NCI-H460 (cell line): Measurements from ENCODE around the gene DPYSL4. TPM values are rescaled to one million over a fixed set of nuclear protein-coding genes. Genes with fewer than 3 reads are reported as not detected.
"Not testable (repeated sequence)": the region's sequence is repeated elsewhere in the genome, so short reads cannot be mapped to it uniquely, and the experiment has no call there.

Experiments used
- DNase-seq: peaks from one replicate; pipeline ENCODE4 v3.0.0-alpha.2; 2016; ENCODE audit warnings: low read depth; ENCODE audit errors: extremely low read depth
- total RNA-seq: library from RNA; depleted of rRNA; stranded (reverse); fragments of >200 nt; shearing (Covaris generic); gene quantifications from 2 replicates; pipeline ENCODE4 v1.2.3, GENCODE V29; 2014

DPYSL4 gene
- total RNA-seq, 1 experiment from 2014 or later: 2.1 TPM

DNA sequence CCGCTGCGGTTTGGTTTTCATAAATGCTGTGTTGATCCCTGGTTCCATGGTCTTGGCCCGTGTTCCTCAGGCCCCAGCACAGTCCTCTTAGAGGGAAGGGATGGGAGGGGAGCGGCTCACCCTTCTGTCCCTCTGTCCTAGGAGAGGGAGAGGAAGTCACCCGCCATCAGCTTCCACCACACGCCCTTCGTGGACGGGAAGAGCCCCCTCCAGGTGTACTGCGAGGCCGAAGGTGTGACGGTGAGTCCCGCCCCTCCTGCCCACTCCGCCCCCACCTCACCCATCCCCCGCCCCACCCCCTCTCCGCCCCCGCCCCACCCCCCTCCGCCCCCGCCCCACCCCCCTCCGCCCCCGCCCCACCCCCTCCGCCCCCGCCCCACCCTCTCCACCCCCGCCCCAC, 37.5 kb upstream of the DPYSL4 start:
- DNase-seq: no peak

DNA sequence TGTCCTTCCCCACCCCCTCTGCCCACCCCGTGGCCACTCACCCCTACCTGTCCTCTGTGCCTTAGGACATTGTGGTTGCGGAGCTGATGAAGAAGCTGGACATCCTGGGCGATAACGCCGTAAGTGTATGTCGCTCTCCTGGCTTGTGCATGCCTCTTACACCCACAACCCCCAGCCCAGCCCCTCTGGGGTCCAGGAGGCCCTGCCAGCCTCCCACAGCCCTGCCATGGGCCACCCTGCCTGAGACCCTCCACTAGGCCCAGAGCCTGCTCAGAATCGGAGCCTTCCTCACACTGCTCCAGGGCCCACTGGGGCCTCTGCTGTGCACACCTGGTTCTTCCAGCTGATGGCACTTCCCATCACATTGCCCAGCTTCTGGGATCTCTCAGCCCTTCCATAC, 36.8 kb upstream of the DPYSL4 start:
- no peak for DNase-seq

DNA sequence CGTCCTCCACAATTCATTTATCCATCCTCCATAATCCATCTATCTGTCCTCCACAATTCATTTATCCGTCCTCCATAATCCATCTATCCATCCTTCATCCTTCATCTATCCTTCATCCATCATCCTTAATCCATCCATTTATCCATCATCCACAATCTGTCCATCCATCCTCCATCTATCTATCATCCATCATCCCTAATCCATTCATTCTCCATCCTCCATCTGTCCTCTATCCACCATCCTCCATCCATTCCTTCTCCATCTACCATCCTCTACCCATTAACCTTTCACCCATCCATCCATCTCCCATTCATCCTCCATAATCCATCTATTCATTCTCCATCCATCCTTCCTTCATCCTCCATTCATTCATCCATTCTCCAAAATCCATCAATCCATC, 36.0 kb upstream of the DPYSL4 start:
- no peak for DNase-seq

DNA sequence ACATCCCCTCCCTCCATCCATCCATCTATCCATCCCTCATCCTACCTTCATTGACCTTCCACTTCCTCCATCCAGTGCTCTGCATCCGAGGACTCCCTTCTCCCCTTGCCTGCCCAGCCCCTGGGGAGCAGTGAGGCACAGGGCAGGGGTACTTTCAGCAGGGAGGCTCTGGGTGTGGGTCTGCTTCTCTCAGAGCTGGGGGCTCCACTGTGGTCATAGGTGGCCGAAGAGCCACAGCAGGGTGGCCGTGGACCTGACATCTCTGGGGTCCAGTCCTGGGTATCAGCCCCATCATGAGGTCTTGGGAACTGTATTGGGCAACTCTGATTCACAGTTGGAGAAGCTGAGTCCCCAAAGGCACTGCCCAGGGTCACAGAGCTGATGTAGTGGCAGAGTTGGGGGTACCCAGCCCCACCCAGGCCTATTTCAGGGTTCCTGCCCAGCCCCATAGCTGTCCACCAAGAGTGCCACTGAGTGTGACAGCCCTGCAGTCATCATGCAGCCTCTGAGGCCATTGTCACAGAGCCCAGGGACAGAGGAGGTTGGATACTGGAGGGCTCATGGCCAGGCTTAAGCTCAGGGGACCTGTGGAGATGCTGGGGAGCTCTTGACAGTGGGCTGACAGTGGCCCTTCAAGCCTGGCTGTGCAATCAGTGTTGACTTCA, 35.3 kb upstream of the DPYSL4 start:
- no peak for DNase-seq

DNA sequence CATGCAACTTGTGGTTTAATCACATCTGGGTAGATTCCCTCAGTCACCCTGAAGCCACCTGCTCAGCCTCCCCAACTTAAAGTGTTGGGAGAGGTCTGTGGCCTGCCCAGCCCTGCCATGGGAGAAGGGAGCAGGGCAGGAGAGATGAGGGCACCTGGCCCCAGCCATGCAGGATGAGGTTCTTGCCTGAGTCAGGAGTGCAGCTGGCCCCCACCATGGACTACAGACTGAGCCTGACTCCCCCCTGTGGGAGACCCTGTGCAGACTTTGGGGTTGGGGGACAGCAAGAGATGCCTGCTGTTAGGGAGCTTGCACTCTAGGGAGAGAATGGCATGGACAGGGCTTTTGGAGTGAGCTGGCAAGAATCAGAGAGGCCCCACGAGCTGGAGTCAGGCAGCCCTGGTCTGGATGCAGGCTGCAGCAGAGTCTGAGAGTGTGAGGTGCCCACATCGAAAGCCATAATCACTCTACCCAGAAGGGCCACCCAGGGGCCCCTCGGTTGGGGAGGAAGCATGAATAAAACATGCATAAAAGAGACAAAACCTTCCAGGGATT, 34.7 kb upstream of the DPYSL4 start:
- no peak for DNase-seq

DNA sequence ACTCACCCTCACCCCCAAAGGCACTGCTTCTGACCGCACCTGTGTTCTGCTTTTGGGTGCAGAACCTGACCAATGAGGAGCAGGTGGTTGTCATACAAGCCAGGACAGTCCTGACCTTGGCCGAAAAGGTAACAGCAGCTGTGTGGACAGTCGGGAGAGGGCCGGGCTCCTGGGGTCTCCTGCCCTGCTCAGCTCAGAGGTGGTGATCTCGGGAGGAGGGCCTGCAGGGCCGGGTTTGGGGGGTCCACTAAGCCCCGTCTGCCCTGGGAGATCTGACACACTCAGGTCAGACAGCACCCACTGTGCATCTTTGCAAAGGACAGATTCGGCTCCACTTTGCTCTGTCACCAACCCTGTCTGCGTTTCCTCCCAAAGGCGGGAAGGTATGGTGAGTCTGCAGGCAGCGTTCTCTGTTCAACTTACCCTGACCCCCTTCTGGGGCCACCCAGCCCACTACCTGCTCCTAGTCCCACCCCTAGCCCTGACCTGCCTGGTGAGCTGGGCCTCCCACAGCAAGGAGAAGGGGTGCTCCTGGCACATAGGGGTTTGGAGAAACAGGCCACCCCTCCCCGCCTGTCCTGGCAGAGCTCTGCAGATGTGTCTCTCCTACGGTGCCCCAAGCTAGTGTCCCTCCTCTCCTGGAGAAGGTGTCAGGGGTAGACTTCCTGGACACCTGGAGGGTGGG, 33.7 kb upstream of the DPYSL4 start:
- DNase-seq: no peak

DNA sequence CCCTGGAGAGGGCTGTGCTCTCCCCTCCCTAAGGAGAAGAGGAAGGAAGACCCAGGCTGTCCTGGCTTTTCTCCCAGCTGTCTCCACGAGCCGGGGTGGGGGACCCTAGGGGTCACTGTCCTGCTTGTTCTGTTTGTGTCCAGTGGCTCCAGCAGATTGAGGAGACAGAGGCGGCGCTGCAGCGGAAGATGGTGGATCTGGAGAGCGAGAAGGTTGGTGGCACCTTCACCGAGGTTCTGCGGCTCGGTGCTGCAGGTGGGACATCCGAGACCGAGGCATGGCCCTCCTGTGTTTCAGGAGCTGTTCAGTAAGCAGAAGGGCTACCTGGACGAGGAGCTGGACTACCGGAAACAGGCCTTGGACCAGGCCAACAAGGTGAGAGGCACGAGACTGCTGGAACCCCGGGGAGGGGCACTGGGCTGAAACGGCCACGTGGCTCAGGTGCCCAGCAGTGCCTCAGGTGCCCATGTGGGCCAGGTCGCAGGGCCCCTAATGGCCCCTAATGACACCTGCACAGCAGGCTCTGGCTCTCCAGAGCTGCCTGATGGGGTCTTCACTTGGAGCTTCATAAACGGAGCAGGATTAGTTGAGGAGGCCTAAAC, 33.0 kb upstream of the DPYSL4 start:
- DNase-seq: no peak

DNA sequence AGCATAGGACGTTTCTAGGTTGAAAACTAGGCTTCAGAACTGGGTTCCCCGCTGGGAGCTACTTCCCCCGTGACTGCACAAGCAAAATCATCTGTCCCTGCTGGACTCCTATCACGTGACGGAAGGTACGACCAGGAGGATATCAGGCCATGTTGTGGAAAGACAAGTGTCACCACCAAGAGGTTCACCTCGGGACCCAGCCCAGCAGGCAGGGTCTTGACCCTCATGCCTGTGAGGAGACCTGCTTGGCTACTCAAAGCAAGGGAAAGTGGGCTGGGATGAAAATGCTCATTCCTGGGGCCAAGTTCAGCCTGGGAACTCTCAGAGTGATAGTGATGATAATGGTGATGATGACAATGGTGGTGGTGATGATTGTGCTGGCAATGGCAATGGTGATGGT, 32.3 kb upstream of the DPYSL4 start:
- DNase-seq: no peak

DNA sequence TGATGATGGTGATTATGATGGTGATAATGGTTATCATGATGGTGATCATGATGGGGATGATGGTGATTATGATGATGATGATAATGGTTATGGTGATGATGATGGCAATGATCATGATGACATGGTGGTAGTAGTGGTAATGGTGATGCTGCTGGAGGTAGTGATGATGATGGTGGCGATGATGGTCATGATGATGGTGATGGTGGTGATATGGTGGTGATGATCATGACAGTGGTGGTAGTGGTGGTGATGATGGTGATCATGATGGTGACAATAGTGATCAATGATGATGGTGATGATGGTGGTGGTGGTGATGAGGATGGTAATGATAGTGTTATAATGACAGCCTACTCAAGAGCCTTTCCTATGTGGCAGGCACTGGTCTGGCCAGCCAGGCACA, 31.8 kb upstream of the DPYSL4 start:
- DNase-seq: no peak

DNA sequence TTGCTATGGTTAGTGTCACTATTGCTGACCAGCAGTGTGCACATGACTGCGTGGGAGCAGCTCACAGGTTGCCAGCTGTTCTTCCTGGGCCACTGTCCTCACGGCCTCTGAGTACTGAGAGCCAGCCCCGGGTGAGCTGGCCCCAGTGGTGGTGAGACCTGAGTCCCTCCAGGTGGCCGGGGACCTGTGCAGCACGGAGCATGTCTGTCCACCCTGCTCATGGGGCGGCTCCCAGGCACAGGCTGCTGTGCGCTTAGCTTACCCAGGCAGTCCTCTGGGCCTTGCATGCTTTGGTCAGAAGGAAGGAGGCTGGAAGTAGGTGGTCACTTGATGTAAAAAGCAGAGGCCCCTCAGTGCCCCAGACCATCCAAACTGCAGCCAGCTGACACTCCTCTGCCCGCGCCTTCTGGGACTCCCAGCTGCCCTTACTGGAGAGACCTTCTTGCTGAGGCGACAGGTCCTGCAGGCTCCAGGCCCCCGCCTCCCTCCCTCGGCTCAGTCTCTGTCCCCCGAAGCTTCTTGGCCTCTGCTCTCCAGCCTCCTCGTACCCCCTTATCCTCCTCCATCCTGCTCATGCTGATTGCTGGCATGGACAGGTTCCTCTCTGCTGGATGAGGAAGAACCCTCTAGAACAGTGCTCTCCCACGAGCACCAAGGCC, 30.9 kb upstream of the DPYSL4 start:
- no peak for DNase-seq

DNA sequence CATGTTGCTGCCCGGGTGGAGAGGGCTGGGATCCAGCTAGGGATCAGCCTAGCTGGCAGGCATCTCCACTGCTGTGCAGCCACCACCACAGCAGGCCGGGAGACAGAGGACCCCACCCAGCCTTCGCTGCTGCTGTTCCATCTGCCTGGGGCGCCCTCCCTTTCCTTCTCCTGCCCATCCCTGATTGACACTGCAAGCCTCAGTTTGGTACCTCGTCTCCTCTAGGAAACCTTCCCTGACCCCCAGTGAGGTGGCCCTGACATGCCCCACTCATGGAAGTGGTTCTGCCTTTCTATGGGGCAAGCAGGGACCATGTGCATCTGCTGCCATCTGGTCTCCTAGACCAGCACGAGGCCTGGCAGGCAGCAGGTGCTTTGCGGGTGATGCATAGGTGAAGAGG, 30.4 kb upstream of the DPYSL4 start:
- DNase-seq: no peak

DNA sequence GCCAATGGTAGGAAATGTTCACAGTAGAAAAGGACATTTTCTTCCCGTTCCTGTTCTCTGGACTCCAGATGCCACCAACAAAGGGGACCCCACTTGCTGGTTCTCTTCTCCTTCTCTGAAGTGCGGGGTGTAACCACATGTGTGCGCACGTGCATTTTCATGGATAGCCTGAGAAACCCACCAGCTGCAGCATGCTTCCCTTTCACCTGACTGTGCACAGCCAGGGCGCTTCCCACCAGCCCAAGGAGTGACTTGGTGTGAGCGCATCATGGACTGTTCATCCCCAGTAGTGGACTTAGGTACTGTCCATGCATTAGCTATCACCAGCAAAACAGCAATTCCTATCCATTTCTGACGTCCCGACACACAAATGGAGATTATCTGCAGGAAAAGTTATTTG, 29.6 kb upstream of the DPYSL4 start:
- no peak for DNase-seq

DNA sequence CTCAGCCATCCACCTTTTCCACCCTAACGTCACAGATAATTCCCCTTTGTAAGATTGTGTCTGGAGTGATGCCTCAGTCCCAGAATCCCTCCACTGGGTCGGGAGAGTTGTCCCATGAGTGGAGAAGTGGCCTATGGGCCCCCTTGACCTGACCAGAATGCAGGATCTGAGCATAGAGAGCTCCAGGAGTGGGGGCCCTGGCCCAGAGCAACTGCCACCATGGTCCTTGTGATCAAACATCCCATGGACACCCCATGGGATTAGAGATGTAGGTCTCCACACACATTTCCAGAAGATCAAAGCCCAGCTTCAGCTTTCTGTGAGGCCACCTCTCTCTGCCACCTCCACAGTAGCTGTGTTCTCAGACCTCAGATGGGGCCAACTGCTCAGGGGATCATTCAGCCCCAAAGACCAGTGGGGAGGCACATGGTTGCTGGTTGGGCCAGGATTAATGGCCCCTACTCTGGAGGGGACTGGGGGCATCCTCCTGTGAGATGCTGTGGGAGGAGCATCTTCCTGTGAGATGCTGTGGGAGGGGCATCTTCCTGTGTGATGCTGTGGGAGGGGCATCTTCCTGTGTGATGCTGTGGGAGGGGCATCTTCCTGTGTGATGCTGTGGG, 28.5 kb upstream of the DPYSL4 start:
- DNase-seq: no peak

DNA sequence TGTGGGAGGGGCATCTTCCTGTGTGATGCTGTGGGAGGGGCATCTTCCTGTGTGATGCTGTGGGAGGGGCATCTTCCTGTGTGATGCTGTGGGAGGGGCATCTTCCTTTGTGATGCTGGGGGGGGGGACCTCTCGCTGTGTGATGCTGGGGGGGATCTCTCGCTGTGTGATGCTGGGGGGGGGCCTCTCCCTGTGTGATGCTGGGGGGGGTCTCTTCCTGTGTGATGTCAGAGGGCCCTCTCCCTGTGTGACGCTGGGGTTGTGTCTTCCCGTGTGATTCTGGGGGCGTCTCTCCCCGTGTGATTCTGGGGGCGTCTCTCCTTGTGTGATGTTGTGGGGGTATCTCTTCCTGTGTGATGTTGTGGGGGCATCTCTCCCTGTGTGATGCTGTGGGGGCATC, 27.9 kb upstream of the DPYSL4 start:
- no peak for DNase-seq

DNA sequence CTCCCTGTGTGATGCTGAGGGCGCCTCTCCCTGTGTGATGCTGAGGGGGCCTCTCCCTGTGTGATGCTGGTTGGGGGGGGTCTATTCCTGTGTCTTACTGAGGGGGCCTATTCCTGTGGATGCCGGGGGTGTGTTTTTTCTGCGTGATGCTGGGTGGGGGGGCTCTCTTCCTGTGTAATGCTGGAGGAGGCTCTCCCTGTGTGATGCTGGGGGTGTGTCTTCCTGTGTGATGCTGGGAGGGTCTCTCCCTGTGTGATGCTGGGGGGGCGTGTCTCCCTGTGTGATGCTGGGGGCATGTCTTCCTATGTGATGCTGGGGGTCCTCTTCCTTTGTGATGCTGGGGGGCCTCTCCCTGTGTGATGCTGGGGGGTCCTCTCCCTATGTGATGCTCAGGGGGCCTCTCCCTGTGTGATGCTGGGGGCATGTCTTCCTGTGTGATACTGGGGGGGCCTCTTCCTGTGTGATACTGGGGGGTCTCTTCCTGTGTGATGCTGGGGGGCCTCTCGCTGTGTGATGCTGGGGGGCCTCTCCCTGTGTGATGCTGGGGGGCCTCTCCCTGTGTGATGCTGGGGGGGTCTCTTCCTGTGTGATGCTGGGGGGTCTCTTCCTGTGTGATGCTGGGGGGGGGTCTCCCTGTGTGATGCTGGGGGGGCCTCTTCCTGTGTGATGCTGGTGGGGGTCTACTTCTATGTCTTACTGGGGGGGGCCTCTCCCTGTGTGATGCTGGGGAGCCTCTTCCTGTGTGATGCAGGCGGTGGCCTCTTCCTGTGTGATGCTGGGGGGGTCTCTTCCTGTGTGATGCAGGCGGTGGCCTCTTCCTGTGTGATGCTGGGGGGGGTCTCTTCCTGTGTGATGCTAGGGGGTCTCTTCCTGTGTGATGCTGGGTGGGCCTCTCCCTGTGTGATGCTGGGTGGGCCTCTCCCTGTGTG, 27.2 kb upstream of the DPYSL4 start:
- DNase-seq: not testable (repeated sequence)

DNA sequence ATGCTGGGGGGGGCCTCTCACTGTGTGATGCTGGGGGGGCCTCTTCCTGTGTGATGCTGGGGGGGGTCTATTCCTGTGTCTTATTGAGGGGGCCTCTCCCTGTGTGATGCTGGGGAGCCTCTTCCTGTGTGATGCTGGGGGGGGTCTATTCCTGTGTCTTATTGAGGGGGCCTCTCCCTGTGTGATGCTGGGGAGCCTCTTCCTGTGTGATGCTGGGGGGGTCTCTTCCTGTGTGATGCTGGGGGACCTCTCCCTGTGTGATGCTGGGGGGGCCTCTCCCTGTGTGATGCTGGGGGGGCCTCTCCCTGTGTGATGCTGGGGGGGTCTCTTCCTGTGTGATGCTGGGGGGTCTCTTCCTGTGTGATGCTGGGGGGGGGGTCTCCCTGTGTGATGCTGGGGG, 26.5 kb upstream of the DPYSL4 start:
- DNase-seq: not testable (repeated sequence)

DNA sequence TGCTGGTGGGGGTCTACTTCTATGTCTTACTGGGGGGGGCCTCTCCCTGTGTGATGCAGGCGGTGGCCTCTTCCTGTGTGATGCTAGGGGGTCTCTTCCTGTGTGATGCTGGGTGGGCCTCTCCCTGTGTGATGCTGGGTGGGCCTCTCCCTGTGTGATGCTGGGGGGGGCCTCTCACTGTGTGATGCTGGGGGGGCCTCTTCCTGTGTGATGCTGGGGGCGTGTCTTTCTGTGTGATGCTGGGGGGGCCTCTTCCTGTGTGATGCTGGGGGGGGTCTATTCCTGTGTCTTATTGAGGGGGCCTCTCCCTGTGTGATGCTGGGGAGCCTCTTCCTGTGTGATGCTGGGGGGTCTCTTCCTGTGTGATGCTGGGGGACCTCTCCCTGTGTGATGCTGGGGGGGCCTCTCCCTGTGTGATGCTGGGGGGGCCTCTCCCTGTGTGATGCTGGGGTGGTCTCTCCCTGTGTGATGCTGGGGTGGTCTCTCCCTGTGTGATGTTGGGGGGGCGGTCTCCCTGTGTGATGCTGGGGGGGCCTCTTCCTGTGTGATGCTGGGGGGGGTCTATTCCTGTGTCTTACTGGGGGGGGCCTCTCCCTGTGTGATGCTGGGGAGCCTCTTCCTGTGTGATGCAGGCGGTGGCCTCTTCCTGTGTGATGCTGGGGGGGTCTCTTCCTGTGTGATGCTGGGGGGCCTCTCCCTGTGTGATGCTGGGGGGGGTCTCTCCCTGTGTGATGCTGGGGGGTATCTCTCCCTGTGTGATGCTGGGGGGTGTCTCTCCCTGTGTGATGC, 25.7 kb upstream of the DPYSL4 start:
- not testable (repeated sequence) for DNase-seq

DNA sequence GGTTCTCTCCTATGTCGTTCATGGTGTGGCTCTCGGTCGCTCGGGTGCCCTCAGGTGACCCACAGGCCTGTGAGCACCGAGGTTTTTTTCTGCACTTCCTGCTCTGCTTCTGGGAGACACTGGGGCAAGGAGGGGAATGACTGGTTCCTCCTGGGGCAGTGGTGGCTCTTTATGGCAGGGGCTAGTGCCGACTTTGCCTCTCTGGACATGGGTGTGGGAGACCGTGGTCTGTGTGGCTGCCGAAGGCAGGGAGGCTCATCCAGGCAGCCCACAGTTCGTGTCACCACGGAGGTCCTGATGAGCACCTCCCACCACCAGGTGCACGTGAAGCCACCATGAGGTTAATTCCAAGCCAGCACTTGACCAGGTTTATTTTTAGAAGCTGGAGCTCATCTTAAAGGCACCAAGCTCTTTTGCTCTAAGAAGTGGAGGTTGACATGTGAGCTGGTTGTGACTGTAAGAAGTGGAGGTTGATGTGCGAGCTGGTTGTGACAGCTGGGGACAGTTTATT, 24.7 kb upstream of the DPYSL4 start:
- no peak for DNase-seq
